Mucosa of descending colon (tissue), 3 donors: Measurements from ENCODE around the gene GSPT2. TPM values are rescaled to one million over a fixed set of nuclear protein-coding genes. Genes with fewer than 3 reads are reported as not detected.
A peak's percentile ranks its signal among the peaks of the same experiment; 100 is the strongest.
"Not testable (repeated sequence)": the region's sequence is repeated elsewhere in the genome, so short reads cannot be mapped to it uniquely, and the experiment has no call there.

ENCODE experiments used
- ATAC-seq: fragments of 200-7000 bp; cut with Tn5 transposase; one replicate; pipeline ENCODE4 v1.9.1; 2020; ENCODE audit warnings: mild to moderate bottlenecking, moderate library complexity
- DNase-seq, 3 donors: peaks; one replicate each; pipeline ENCODE4 v3.0.0-alpha.2; 2020
- H3K36me3 ChIP-seq: fragments of 200-600 bp; one replicate; pipeline ENCODE4 v1.8.0; 2021; ENCODE audit warnings: low read depth, mild to moderate bottlenecking
- H3K4me1 ChIP-seq: fragments of 200-600 bp; one replicate; pipeline ENCODE4 v1.8.0; 2021; ENCODE audit warnings: low read depth, mild to moderate bottlenecking
- H3K4me3 ChIP-seq: fragments of 200-600 bp; one replicate; pipeline ENCODE4 v1.8.0; 2021; ENCODE audit warnings: mild to moderate bottlenecking
- H3K9me3 ChIP-seq: fragments of 200-600 bp; one replicate; pipeline ENCODE4 v1.8.0; 2021; ENCODE audit warnings: mild to moderate bottlenecking
- intact Hi-C, 2 donors: fragments of 100-400 bp; cut with DNase I in 1 of 2; cut with micrococcal nuclease in 1 of 2; formaldehyde crosslinking; loops; one replicate each; pipeline versions ENCODE4 v1.11.0 to v1.11.1; 2022; cut with DNase I, micrococcal nuclease
- long read RNA-seq, 2 donors: library from polyadenylated mRNA; unstranded; transcript quantifications; one replicate each; pipeline ENCODE4 v2.0.0, GENCODE V29; 2019 to 2021
- total RNA-seq, 3 donors: library from RNA; stranded (reverse); fragmentation: NEBNext Ultra II Directional in 2 of 3; extraction: Animal tissue kit (Norgen Biotek cat#: 25700) in 2 of 3; gene quantifications; one replicate each; pipeline versions ENCODE4 v1.2.1 to v1.2.4, GENCODE V29; 2021 to 2023
- TF ChIP-seq, protein P1 (sequence below): fragments of 200-600 bp; IDR thresholded peaks from one replicate; pipeline ENCODE4 v1.8.0; 2022; ENCODE audit warnings: antibody characterized with exemption, mild to moderate bottlenecking
- donor health status: DM: no; HTN: no; CAD: no; lungs with moderate emphysema.
- donor health status: DM: no; HTN: no; CAD: no.
- donor health status: DM: no; HTN: yes; CAD: no.

GSPT2 gene
- total RNA-seq, result 1 to 10 TPM; 5.4 to 9.5 (median 5.4) TPM
- long read RNA-seq, donor 1, transcript GSPT2-201 (1 exons, 2,802 nt), result major isoform, 19 of 19 reads
- long read RNA-seq, donor 1, partial matches to known transcripts, result 0 of 19 reads
- long read RNA-seq, donor 1, other reads (novel, unspliced or antisense), result 0 of 19 reads
- long read RNA-seq, donor 2, partial matches to known transcripts, result 0 of 4 reads
- long read RNA-seq, donor 2, other reads (novel, unspliced or antisense), result 0 of 4 reads

DNA sequence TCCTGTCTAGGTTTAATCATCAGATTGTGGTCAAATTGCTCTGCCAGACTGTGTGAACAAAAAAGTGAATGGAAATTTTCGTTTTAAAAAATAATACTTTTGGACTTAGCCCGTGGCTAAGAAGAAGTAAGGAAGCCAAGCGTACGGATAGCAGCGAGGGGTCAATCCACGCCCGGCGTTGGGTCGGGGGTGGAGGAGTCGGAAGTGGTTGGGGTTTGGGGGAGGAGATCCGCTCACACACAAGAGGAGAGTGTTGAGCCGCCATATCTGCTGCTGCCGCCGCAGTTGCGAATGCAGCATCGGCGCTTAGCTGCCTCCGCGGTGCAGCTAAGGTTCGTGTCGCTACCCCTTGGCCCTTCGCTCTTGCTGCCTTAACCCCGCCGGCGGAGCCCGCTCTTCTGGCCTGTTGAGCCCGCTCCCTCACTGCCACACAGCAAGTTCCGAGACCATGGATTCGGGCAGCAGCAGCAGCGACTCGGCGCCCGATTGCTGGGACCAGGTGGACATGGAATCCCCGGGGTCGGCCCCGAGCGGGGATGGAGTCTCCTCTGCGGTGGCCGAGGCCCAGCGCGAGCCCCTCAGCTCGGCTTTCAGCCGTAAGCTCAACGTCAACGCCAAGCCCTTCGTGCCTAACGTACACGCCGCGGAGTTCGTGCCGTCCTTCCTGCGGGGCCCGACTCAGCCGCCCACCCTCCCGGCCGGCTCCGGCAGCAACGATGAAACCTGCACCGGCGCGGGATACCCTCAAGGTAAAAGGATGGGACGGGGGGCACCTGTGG lies at the start of gene GSPT2:
Gene GSPT2, plus strand, starts transcription at position 264 of the 779 bp plus-strand sequence. Its CDS starts 185 bp downstream, at position 449.
- TF ChIP-seq, protein P1, sequence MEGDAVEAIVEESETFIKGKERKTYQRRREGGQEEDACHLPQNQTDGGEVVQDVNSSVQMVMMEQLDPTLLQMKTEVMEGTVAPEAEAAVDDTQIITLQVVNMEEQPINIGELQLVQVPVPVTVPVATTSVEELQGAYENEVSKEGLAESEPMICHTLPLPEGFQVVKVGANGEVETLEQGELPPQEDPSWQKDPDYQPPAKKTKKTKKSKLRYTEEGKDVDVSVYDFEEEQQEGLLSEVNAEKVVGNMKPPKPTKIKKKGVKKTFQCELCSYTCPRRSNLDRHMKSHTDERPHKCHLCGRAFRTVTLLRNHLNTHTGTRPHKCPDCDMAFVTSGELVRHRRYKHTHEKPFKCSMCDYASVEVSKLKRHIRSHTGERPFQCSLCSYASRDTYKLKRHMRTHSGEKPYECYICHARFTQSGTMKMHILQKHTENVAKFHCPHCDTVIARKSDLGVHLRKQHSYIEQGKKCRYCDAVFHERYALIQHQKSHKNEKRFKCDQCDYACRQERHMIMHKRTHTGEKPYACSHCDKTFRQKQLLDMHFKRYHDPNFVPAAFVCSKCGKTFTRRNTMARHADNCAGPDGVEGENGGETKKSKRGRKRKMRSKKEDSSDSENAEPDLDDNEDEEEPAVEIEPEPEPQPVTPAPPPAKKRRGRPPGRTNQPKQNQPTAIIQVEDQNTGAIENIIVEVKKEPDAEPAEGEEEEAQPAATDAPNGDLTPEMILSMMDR, result no peak
- ATAC-seq, result peak; percentile 97
- H3K4me1 ChIP-seq, result no peaks in the 10 kb centered on the region
- H3K36me3 ChIP-seq, result no peaks in the 10 kb centered on the region
- peak; percentile 67 to 75 (median 73) for DNase-seq
- intact Hi-C loops, result no loop called here
- peak within 1 kb of the TSS; percentile 46 for H3K4me3 ChIP-seq
- no peaks in the 10 kb centered on the region for H3K9me3 ChIP-seq

DNA sequence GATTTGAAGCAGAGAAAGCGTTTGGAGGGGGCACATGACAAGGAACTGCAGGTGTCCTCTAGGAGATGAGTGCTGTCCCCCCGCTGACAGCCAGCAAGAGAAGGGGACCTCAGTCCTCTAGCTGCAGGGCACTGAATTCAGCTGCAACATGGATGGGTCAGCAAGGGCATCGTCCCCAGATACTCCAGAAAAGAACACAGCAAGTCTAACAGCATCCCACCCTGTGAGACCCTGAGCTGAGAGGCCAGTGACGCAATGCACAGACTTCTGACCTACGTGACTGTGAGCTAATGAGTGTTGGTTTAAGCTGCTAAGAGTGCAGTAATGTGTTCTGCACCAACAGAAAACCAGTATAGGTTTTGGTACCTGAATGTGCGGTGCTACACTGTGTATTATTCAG lies 49.0 kb upstream of the GSPT2 start:
- DNase-seq (no peak), ATAC-seq (no peak)
- no peaks in the 10 kb centered on the region for H3K9me3 ChIP-seq
- TF ChIP-seq, protein P1, result no peak
- H3K36me3 ChIP-seq, result no peaks in the 10 kb centered on the region
- H3K4me1 ChIP-seq, result no peaks in the 10 kb centered on the region
- H3K4me3 ChIP-seq, result no peak overlapping the region
- intact Hi-C loops, result no loop called here

DNA sequence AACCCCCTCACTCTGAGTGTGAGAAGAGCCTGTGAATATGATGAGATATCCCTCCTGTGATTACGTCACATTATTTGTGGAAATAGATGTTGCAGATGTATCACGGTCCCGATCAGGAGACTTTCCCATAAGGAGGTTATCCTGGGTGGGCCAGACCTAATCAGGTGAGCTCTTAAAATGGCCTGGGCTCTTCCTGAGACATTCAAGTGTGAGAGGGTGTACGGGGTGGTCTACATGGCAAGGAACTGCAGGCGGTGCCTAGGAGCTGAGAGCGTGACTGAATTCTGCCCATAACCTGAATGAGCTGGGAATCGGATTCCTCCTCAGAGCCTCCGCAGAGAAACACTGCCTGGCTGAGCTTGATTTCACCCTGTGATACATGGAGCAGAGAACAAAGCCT lies 45.8 kb upstream of the GSPT2 start:
- DNase-seq, result no peak
- H3K9me3 ChIP-seq, result no peaks in the 10 kb centered on the region
- H3K4me1 ChIP-seq, result no peaks in the 10 kb centered on the region
- ATAC-seq, result no peak
- H3K4me3 ChIP-seq, result no peak overlapping the region
- H3K36me3 ChIP-seq, result no peaks in the 10 kb centered on the region
- TF ChIP-seq, protein P1, result no peak
- intact Hi-C loops, result no loop called here

DNA sequence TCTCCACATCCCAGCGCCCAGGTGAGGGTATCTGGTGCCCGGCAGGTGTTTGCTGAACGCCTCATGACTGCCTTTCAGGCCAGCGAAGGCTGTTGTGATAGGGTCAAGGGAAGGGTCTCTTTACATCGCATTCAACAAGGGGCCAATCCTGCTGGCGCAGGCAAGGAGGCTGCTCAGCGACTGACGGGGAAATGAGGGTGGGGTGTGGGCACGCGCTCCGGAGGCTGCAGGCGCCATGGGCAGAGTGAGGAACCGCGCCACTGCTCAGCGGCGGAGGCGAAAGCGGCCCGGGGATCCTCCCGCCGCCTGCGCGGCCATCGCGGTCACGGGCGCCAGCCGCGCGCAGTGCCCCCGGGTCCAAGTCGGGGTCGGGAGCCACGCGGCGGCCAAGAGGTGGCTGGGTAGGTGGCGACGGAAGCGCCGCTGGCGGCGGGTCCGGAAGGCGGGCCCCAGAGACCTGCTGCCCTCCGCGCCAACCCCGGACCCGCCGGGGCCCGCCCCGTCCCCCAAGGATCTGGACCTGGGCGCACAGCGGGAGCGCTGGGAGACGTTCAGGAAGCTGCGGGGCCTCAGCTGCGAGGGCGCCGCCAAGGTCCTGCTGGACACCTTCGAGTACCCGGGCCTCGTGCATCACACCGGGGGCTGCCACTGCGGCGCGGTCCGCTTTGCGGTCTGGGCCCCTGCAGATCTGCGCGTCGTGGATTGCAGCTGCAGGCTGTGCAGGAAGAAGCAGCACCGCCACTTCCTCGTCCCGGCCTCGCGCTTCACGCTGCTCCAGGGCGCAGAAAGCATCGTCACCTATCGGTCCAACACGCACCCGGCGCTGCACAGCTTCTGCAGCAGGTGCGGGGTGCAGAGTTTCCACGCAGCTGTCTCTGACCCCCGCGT lies 32.7 kb upstream of the GSPT2 start, which contains the start of gene CENPVL1:
Gene CENPVL1, plus strand, starts transcription at position 236 of the 888 bp plus-strand sequence. Its CDS starts 0 bp downstream, at position 236.
- H3K9me3 ChIP-seq, H3K4me3 ChIP-seq, DNase-seq, intact Hi-C loops, H3K4me1 ChIP-seq, ATAC-seq, H3K36me3 ChIP-seq: not testable (repeated sequence)

DNA sequence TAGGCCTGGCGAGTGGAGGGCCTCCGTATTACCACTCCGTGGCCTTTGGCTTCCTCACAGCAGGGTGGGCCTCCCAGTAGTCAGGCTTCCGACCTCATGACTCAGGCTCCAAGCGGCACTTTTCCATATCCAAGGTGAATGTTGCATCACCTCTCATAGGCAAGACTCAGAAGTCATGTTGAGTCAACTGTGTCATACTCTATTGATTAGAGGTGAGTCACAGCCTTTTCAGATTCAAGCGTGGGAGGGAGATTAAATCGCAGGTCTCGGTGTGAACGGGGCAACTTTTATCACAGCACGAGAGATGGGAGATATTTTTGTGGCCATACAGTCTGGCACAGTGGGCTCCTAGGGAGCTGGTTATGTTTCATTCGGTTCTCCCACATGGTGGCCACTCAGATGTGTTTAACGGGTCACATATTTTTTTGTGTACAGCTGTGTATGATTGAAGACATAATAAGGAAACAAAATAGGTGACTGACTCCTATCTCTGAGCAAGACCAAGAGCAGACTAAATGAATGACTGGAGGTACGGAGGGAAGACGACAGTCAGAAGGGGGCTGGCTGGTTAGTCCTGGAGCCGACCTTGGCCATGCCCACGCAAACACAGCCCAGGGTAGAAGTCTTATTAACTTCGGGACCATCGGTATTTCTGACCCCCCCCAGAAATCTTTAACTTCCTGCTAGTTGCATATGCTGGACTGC lies 30.1 kb upstream of the GSPT2 start:
- H3K36me3 ChIP-seq, H3K4me1 ChIP-seq, H3K9me3 ChIP-seq, H3K4me3 ChIP-seq, ATAC-seq, intact Hi-C loops, DNase-seq: not testable (repeated sequence)

DNA sequence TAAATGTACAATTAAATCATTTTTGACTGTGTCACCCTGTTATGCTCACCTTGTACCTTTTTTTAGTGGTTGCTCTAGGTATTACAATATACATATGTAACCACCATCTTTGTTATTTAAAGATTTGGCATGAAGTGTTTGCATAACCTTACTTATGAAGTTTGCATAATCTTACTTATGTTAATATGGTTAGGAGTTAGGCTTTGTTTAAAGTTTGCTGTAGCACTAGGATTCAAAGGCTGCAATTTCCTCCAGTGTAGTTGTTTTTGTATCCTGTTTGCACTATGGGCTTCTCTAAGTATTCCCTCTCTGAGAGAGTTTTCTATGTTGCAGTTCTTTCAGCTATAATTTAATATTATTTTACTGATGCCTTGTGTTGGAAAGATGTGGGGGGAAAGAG lies 15.0 kb upstream of the GSPT2 start:
- intact Hi-C loops, result no loop called here
- DNase-seq, result no peak

More for the DNA sequence above, 15.0 kb upstream of the GSPT2 start:
- H3K4me3 ChIP-seq, result no peak overlapping the region
- TF ChIP-seq, protein P1, result no peak
- no peaks in the 10 kb centered on the region for H3K36me3 ChIP-seq
- no peaks in the 10 kb centered on the region for H3K4me1 ChIP-seq
- no peaks in the 10 kb centered on the region for H3K9me3 ChIP-seq
- ATAC-seq, result no peak
